ENCODE results near the gene ECHDC3.
"Not testable (repeated sequence)": the region's sequence is repeated elsewhere in the genome, so short reads cannot be mapped to it uniquely, and the experiment has no call there.

Gene ECHDC3

GRCh38 chr10:11742009-11742778 lies at the start of gene ECHDC3:
ECHDC3 (plus strand) TSS chr10:11742382; CDS start chr10:11742577, 195 bp downstream.
- DNase-seq (ENCODE audit: low spot score): no peak

GRCh38 chr10:11693376-11693775 lies 48.8 kb upstream of the ECHDC3 start:
- DNase-seq (ENCODE audit: low spot score): no peak

GRCh38 chr10:11695779-11696178 lies 46.4 kb upstream of the ECHDC3 start:
- DNase-seq (ENCODE audit: low spot score): no peak

GRCh38 chr10:11697718-11698527 lies 44.3 kb upstream of the ECHDC3 start:
- no peak for DNase-seq (ENCODE audit: low spot score)

GRCh38 chr10:11698691-11699549 lies 43.3 kb upstream of the ECHDC3 start:
- no peak for DNase-seq (ENCODE audit: low spot score)

GRCh38 chr10:11699550-11700097 lies 42.6 kb upstream of the ECHDC3 start:
- DNase-seq (ENCODE audit: low spot score): no peak

GRCh38 chr10:11700539-11700938 lies 41.6 kb upstream of the ECHDC3 start:
- DNase-seq (ENCODE audit: low spot score): no peak

GRCh38 chr10:11701451-11702095 lies 40.6 kb upstream of the ECHDC3 start:
- DNase-seq (ENCODE audit: low spot score): peak; percentile 75

- DNase-seq (ENCODE audit: low spot score): no peak
These were observed 39.9 kb upstream of the ECHDC3 start for GRCh38 chr10:11702264-11702663.

- no peak for DNase-seq (ENCODE audit: low spot score)
These were observed 38.1 kb upstream of the ECHDC3 start for GRCh38 chr10:11704092-11704491.

- no peak for DNase-seq (ENCODE audit: low spot score)
These were observed 36.5 kb upstream of the ECHDC3 start for GRCh38 chr10:11705722-11706121.

GRCh38 chr10:11706895-11707567 lies 35.2 kb upstream of the ECHDC3 start:
- DNase-seq (ENCODE audit: low spot score): no peak

GRCh38 chr10:11707624-11708350 lies 34.4 kb upstream of the ECHDC3 start:
- DNase-seq (ENCODE audit: low spot score): no peak

- DNase-seq (ENCODE audit: low spot score): not testable (repeated sequence)
These were observed 33.4 kb upstream of the ECHDC3 start for GRCh38 chr10:11708801-11709200.

- DNase-seq (ENCODE audit: low spot score): no peak
These were observed 29.4 kb upstream of the ECHDC3 start for GRCh38 chr10:11712744-11713143.

GRCh38 chr10:11713186-11713743 lies 28.9 kb upstream of the ECHDC3 start:
- no peak for DNase-seq (ENCODE audit: low spot score)

GRCh38 chr10:11713963-11714362 lies 28.2 kb upstream of the ECHDC3 start:
- DNase-seq (ENCODE audit: low spot score): peak; percentile 29

GRCh38 chr10:11714750-11715365 lies 27.3 kb upstream of the ECHDC3 start:
- DNase-seq (ENCODE audit: low spot score): no peak

GRCh38 chr10:11715815-11716494 lies 26.2 kb upstream of the ECHDC3 start:
- DNase-seq (ENCODE audit: low spot score): no peak

Data from putamen (tissue), 1 donor.